ENCODE data around the gene DTNBP1. TPM values are rescaled to one million over a fixed set of nuclear protein-coding genes. Genes with fewer than 3 reads are reported as not detected.

Gene DTNBP1
- polyA plus RNA-seq, 3 donors, result 9.3 to 15.0 (median 13.4) TPM

DNA sequence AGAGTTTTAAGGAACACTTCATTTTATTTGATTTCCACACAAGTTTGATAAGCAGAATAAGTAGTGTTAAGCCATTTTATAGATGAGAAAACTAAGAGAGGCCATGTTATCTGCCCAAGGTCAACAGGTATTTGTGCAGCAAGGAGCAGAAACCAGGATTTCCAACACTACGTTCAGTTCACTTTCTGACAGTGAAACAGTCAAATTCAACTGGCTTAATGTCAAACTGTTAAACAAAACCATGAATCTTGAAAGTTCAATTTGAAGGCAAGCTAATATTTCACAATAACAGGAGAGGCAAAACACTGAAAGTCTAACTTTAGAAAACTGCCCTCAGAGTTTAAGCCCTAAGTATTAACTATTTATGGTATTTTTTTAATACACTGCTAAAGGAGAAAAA, 32.6 kb downstream of the DTNBP1 start:
- no peak overlapping the region for H3K27ac ChIP-seq (ENCODE audit: low read depth, low read length)
- 39 to 76% (median 48%) methylated on average over 1 of the region's 1 CpG for WGBS, 3 donors

DNA sequence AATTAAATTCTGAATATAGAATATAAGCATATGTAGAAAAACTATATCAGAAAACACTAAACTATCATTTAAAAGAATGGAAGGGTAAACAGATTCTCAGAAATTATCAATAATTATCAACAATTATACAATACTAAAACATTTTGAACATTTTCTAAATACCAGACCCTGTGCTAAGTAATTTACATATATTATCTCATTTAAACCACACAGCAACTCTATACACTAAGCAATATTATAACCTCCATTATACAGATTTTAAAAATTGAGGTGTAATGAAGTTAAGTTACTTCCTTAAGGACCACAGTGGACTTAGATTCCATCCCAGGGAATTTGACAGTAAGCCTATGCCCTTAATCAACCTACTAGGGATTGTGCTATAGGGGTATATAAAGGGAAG, 33.3 kb downstream of the DTNBP1 start:
- no peak overlapping the region for H3K27ac ChIP-seq (ENCODE audit: low read depth, low read length)

DNA sequence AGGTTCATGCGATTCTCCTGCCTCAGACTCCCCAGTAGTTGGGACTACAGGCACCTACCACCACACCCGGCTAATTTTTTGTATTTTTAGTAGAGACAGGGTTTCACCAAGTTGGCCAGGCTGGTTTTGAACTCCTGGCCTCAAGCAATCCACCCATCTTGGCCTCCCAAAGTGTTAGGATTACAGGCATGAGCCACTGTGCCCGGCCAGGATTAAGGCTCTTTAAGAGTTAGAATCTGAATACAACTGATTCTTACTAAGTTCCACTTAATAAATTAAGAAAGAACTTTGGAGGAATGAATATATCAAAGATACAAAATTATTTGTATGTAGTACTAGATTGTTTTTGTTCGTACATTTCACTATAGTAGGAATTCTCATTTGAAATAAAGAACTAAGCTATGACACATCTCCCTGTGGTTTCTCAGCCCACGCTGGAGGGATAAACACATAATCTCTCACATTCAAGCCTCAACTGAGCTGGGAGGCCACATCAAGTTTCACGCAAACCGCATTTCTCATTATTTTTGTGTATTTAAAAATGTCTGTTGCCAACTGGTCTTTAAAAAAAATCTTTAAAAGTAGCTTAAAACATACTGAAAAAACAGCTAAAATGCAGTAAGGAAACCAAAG, 34.2 kb downstream of the DTNBP1 start:
- H3K27ac ChIP-seq (ENCODE audit: low read depth, low read length), result no peak overlapping the region
- 77 to 92% (median 78%) methylated on average over 7 of the region's 7 CpGs for WGBS, 3 donors

DNA sequence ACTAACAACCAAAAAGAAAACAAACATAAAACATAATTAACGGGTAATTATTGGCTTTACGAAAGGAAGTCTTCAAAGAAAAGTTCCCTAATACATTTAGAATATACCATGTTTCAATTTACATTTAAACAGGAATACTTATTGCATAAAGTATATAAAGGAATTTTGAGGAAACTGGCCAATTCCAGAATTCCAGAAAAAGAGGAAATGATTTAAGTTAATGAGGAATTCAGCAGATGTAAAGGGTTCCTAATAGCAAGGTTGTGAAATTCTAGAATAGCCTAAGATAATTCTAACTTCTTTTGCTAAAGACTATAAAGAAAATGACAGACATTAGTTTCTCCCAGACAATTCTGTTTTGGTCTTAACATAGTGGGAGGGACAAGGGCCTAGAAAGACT, 35.0 kb downstream of the DTNBP1 start:
- no peak overlapping the region for H3K27ac ChIP-seq (ENCODE audit: low read depth, low read length)
- 90 to 98% (median 96%) methylated on average over 2 of the region's 2 CpGs for WGBS, 3 donors

DNA sequence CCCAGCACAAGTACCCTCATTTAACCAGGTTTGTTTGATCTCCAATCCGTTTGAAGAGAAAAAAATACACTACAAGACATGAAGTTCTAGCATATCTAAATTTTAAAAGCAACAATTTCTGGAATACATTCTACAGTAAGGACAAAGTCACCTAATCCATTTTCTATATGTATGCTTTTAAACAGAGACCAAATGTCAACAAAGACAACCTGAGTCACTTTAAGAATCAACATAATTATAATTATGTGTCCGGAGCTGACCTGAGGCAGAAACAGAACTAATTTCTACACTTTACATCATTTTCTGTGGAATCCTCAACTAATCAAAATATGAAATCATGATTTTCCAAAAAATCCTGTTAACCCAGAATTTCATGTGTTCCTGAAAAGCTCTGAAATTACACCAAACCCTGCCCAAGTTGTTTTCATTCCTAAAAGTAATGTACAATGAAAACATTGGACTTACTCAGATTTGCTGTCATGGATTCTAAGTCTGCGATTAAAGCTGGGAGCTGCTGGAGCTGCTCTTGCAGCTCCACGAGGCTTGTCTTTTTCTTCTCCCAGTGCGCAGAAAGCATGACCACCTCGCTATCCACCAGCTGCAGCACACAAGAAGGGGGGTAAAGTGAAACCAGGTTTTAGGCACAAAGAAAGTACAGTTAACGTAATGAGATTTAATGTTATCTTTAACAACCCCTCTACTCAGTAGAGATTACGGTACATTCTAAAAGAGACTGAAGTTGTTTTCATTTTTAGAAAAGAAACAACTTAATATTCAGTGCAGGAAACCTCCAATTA, 35.8 kb downstream of the DTNBP1 start:
- 85 to 95% (median 88%) methylated on average over 8 of the region's 8 CpGs for WGBS, 3 donors
- no peak overlapping the region for H3K27ac ChIP-seq (ENCODE audit: low read depth, low read length)

DNA sequence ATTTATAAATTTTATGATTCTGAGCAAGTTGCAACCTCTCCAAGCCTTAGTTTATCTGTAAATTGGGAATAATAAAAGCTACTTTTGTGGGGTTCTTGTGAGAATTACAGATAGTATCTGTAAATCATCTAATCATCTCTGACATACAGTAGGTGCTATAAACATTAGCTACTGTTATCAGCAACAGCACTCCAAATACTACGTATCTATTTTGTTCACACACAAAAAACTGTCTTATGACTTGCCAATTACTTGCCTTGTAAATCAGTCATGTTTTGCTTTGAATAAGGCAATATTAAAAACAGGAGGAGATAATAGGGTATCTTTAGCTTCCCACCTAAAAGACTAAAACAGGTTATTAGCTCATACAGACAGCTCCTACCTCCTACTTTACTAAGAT, 36.7 kb downstream of the DTNBP1 start:
- 57 to 97% (median 92%) methylated on average over 1 of the region's 1 CpG for WGBS, 3 donors
- H3K27ac ChIP-seq (ENCODE audit: low read depth, low read length), result no peak overlapping the region

DNA sequence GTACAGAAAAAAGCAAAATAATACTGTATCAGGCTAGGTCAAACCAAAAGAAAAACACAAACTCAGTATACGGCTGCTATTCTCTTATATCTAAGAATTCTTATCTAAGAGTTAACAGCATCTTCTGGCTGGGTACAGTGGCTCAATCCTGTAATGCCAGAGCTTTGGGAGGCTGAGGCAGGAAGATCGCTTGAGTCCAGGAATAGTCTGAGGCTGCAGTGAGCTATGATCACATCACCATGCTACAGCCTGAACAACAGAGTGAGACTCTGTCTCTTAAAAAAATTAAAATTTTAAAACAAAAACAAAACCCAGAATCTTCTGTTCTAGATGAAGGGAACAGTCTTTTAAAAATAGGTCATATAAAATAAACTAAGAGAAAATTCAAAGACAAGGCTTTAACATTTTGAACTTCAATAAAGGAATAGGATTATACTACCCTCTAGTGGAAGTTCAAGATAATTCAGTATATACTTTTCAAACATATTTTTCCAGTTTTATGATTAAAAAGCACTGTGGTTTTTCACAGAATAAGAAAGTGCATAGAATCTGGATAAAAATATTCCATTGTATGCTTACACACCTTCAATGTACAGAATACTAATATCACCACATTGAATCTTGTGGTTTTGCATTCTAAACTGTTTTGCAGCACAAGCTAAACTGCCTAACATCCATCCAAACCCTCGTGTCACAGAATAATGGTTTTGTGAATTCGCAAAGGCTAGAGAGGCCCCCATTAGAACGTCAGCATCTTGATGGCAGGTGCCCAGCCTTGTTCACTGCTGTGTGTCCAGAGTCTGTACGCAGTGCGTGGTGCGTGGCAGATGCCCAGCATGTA, 39.3 kb downstream of the DTNBP1 start:
- no peak overlapping the region for H3K27ac ChIP-seq (ENCODE audit: low read depth, low read length)
- WGBS, 3 donors, result 71 to 79% (median 77%) methylated on average over 8 of the region's 8 CpGs

DNA sequence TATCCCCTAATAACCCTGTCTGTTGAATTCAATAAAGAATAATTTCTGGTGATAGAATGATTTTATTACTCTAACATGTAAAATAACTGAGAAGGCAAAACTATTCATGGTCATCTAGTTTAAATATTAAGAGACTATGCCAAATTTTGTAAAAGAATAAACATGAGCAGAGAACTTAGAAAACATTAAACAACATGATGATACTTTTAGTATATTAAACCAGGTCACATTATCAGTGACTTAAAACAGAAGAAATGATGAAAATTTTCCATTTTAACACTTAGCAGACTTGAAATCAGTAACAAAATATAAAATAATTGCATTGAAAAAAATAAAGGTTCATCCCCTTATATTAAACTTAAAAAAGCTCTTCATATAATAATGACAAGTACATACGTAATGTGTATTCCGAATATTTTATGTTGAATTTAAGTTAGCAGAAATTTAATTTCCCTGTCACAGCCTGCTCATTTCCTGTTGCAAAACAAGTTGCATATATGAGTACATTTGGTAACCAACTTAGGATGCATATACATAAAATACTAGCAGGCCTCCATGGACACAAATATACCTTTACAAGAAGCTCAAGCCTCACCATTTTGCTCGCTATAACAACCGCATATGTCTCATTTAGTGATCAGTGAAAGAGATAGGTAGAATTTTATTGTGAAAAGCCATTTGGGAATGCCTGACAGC, 40.6 kb downstream of the DTNBP1 start:
- WGBS, 3 donors, result 67 to 88% (median 67%) methylated on average over 4 of the region's 4 CpGs
- H3K27ac ChIP-seq (ENCODE audit: low read depth, low read length), result no peak overlapping the region

DNA sequence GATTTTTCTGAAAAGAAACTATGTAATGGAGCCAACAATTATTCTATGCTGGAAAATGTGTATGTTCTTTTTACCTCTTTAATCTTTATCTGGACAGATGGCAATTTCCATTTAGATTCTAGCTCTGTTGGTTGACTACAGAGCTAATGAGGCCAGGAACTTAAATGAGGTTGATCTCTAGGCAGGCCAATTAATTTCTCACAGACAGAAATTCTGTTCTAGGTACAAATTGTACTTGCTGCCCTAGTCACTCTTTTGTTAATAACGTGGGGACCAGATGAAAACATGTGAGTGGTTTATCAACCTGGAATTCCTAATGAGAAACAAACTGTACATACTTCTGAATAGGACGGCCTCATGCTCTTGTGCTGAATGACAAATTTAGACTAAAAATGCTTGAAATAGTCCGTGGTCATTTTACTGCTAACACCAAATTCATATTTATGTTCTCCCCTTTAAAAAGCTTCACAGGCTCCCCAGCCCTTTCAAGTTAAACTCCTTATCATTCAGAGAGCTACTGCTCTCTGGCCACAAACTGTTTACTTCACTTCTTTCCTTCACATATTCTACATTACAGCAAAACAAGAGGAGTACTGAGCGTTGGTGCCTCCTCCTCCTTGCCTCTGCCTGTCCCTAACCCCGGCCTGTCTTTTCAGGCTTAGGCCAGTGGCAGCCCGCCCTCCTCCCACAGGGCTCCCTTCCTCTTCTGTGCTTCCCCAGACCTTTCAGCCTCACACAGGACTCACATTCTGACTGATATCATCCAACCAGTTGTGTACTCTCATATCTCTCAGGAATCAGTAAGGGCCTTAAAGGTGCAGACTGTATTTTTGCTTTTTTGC, 41.4 kb downstream of the DTNBP1 start:
- H3K27ac ChIP-seq (ENCODE audit: low read depth, low read length), result no peak overlapping the region
- 29 to 32% (median 30%) methylated on average over 6 of the region's 6 CpGs for WGBS, 3 donors

DNA sequence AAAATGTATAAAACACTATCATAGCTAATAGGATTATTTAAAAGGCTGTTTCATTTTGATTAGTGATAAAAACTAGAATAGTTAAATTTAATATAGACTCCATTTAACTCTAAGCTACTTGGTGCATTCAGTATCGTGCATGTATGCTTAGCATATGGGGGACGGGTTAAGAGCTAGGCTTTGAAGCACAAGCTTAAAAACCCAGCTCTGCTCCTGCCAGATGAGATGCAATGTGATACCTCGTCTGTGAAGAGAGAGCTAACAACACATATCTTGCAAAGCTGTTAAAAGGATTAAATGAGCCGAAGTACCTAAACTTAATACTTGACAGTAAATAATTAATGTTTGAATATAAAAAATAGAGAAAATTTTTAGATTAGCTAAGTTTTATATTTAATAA, 42.2 kb downstream of the DTNBP1 start:
- no peak overlapping the region for H3K27ac ChIP-seq (ENCODE audit: low read depth, low read length)
- WGBS, 3 donors, result 80 to 87% (median 80%) methylated on average over 4 of the region's 4 CpGs

DNA sequence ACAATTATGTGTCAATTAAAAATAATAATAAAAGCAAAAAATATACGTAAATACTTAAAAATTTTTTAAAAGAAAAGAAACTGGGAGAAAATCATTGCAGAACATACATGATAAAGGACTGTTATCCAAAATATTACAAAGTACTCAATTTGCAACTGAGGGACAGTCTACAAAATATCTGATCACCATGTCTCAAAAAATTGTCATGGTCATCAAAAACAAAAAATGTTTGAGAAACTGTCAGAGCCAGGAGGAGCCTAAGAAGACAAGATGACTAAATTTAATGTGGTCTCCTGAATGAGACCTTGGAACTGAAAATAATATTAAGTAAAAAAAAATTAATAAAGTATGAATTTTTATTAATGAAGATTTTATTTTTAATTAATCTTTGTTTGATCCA, 43.5 kb downstream of the DTNBP1 start:
- WGBS, 3 donors, result 100% methylated on average over 1 of the region's 1 CpG

DNA sequence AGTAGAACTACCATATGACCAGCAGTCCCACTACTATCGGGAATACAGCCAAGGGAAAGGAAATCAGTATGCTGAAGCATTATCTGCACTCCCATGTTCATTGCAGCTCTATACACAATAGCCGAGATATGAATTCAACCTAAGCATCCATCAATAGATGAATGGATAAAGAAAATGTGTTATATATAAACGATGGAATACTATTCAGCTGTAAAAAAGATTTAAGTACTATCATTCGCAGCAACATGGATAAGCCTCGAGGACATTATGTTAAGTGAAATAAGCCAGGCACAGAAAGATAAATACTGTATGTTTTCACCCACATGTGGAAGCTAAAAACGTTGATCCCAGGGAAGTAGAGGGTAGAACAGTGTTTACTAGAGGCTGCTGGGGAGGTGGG, 44.1 kb downstream of the DTNBP1 start:
- no peak overlapping the region for H3K27ac ChIP-seq (ENCODE audit: low read depth, low read length)
- WGBS, 3 donors, result 97% methylated on average over 6 of the region's 6 CpGs

More for the DNA sequence above, 43.5 kb downstream of the DTNBP1 start:
- H3K27ac ChIP-seq (ENCODE audit: low read depth, low read length), result no peak overlapping the region

DNA sequence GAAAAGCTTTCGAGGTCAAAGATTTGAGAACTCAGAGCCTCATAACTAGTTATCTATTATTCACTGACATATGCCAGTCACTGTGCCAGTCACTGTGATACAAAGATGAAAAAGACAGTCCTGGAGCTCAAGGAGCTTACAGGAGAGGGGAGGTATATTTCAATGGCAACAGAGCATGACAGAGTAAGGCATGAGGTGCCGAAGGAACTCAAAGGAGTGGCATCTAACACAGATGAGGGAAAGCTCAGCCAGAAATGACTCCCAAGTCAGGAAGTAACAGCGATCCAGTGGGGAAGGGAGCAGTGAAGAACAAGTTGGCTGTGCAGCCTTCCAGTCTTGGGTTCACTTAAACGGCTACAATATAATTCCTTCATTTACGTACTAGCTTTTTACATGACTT, 46.6 kb downstream of the DTNBP1 start:
- H3K27ac ChIP-seq (ENCODE audit: low read depth, low read length), result no peak overlapping the region
- WGBS, 3 donors, result 76 to 97% (median 95%) methylated on average over 5 of the region's 5 CpGs

DNA sequence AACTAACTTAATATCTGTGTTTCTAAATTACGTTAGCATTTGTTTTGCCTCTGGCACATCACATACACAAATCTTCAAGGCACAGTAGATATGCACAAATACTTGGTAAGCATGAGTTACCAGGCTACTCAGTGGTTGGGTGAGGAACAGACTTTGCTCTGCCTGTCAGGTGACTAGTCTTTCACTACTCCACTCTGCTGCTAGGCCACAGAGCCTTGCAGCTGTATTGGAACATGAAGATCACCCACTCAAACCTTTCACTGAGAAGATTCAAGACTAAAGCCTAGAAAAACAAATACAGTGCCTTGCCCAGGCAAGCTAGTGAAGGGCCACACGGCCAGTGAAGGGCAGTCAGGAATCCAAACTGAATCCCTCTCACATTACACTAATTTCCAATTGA, 47.0 kb downstream of the DTNBP1 start:
- H3K27ac ChIP-seq (ENCODE audit: low read depth, low read length), result no peak overlapping the region
- WGBS, 3 donors, result 74 to 95% (median 93%) methylated on average over 2 of the region's 2 CpGs

DNA sequence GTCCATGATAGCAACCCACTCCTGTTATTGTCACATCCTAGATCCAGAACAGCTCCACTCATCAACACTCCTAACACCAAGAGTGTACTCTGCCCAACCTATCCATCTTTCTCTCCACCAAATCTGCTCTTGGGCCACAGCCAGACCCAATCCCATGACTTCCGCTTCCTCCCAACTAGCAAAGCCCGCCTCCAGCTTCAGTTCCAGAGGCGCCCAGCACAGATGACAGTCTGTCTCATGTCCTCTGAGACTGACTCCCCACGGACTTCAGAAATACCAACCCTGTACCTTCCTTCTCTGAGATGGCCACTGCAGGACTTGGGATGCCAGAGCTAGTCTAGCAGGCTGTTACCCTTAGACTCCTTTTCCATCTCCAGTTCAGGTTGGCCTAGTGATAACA, 48.6 kb downstream of the DTNBP1 start:
- 92 to 95% (median 92%) methylated on average over 4 of the region's 4 CpGs for WGBS, 3 donors
- no peak overlapping the region for H3K27ac ChIP-seq (ENCODE audit: low read depth, low read length)

DNA sequence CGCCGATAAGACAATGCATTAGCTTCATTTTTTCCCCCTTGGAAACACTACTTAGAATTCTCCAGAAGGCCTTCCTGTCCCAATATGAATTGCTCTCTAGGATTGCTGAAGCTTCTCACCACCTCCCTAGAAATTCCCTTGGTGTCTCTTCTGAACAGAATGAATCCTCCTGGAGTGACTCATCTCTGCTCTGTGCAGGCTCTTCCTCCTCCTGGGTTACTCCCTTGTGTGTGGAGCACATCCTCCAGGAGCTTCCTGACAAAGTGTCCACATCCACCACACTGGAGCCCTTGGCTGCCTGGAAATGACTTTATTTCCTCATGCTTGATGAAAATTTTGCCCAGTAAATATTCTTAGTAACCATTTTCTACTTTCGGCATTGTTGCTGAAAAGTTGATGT, 54.4 kb downstream of the DTNBP1 start:
- no peak overlapping the region for H3K27ac ChIP-seq (ENCODE audit: low read depth, low read length)
- 62 to 84% (median 71%) methylated on average over 3 of the region's 3 CpGs for WGBS, 3 donors

DNA sequence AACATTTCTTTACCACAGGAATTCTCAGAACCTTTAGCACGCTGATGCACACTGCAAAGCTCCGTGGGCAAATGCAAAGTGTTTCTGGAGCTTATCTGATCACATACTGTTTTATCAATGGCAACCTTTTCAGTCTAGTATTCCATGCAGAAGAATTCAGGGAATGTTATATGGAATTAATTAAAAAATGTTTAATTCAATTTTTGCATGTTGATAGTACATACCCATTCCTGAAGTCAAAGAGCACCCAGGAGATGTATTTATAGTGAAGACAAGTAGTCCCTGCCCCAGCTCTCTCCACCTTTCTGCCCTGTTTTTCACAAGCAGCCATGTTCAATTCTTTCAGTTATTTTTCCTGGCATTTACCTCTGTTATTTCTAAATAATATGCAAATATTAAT, 55.2 kb downstream of the DTNBP1 start:
- no peak overlapping the region for H3K27ac ChIP-seq (ENCODE audit: low read depth, low read length)
- 93 to 96% (median 96%) methylated on average over 2 of the region's 2 CpGs for WGBS, 3 donors

DNA sequence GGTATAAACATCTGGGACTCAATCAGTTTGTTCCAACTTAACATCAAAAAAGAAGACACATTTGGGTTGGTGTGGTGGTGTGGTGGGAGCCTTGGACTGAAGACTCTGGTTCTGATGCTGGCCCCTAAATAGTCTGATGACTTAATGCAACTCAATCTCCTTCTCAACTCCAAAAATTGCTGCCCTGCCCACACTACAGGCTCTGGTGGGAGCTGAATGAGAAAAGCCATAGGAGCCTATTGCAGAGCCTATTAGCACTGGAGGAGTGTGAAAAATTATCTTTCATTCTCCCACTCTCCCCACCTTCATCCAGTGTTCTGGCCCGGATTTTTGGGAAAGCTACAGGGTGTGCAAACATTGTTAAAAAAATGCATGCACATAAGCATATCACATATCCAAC, 56.5 kb downstream of the DTNBP1 start:
- no peak overlapping the region for H3K27ac ChIP-seq (ENCODE audit: low read depth, low read length)
- 46 to 91% (median 89%) methylated on average over 1 of the region's 1 CpG for WGBS, 3 donors

All from adipose tissue (tissue), 3 donors.